AG04450 (cell line): ENCODE data around the gene LIMA1. TPM values are rescaled to one million over a fixed set of nuclear protein-coding genes. Genes with fewer than 3 reads are reported as not detected.
A peak's percentile ranks its signal among the peaks of the same experiment; 100 is the strongest.

Experiments
- CTCF ChIA-PET: fragments of 300-600, 350-600 bp; formaldehyde crosslinking; extraction: SDS; loops from one replicate; lab custom pipeline; 2022; ENCODE audit warnings: antibody characterized with exemption, inconsistent platforms; lab: Charles Lee
- POLR2A ChIA-PET: fragments of 350-600 bp; formaldehyde crosslinking; extraction: SDS; loops from one replicate; lab custom pipeline; 2021; ENCODE audit warnings: antibody characterized with exemption, inconsistent platforms; lab: Yijun Ruan, JAX
- DNase-seq: peaks from one replicate; pipeline ENCODE4 v3.0.0-alpha.2; 2011; ENCODE audit warnings: low read depth, low spot score
- H3K27ac ChIP-seq: one replicate; pipeline ENCODE4 v1.5.1; 2012; ENCODE audit warnings: low read depth, low read length, control low read depth
- H3K27me3 ChIP-seq: one replicate; pipeline ENCODE4 v1.6.0; 2012; ENCODE audit warnings: low read length; ENCODE audit not compliant: control insufficient read depth, insufficient read depth
- H3K4me3 ChIP-seq: 2 replicates; pipeline ENCODE4 v1.5.1; 2011; ENCODE audit warnings: mild to moderate bottlenecking, low read depth, low read length, control low read depth
- H3K9me3 ChIP-seq: 2 replicates; pipeline ENCODE4 v1.5.1; 2012; ENCODE audit warnings: low read length; ENCODE audit not compliant: control insufficient read depth, insufficient read depth
- CTCF ChIP-seq: IDR thresholded peaks from 2 replicates; pipeline ENCODE4 v1.5.1; 2011; ENCODE audit warnings: low read depth, low read length, control low read depth, inconsistent platforms
- polyA plus RNA-seq: library from polyadenylated mRNA; depleted of rRNA; stranded (reverse); fragments of >200 nt; gene quantifications from 2 replicates; pipeline ENCODE4 v1.2.3, GENCODE V29; 2011

Gene LIMA1
- polyA plus RNA-seq, 1 experiment = 218 TPM

- CTCF ChIA-PET = interaction anchor here (3.3 to 4.5 kb wide), 2 partner anchors 8 to 131 kb away, joined by 22 to 34 read pairs; no protein-coding TSS in a partner anchor
- no peaks in the 10 kb centered on the region for H3K9me3 ChIP-seq
- no peak overlapping the region for H3K27ac ChIP-seq
- no peak for TF ChIP-seq CTCF
- no peak for DNase-seq
- POLR2A ChIA-PET = no interaction called here
- no peak overlapping the region for H3K4me3 ChIP-seq
- H3K27me3 ChIP-seq = no peaks in the 10 kb centered on the region
Measured at GRCh38 chr12:50184261-50184660, 99.1 kb downstream of the LIMA1 start.

GRCh38 chr12:50182461-50182860 lies 100.9 kb downstream of the LIMA1 start:
- ChIA-PET CTCF (interaction anchor here (1.0 to 4.5 kb wide), 3 partner anchors 71 to 132 kb away, joined by 3 to 34 read pairs (median 3); partner anchors contain the start of gene COX14), POLR2A (interaction anchor here (1.4 kb wide), 1 partner anchor 15 kb away, joined by 3 read pairs; the partner anchor contains the start of gene CERS5)
- no peak for DNase-seq
- H3K9me3 ChIP-seq = no peaks in the 10 kb centered on the region
- H3K27ac ChIP-seq = no peak overlapping the region
- TF ChIP-seq CTCF = no peak
- no peaks in the 10 kb centered on the region for H3K27me3 ChIP-seq
- no peak overlapping the region for H3K4me3 ChIP-seq

GRCh38 chr12:50181691-50182090 lies 101.6 kb downstream of the LIMA1 start:
- Histone ChIP-seq H3K27me3 (no peaks in the 10 kb centered on the region), H3K4me3 (no peak overlapping the region), H3K9me3 (no peaks in the 10 kb centered on the region), H3K27ac (no peak overlapping the region)
- CTCF ChIA-PET = interaction anchor here (1.1 to 4.5 kb wide), 4 partner anchors 70 to 133 kb away, joined by 3 to 34 read pairs (median 4); partner anchors contain the start of genes COX14 and SMARCD1
- no peak for DNase-seq
- TF ChIP-seq CTCF = no peak
- POLR2A ChIA-PET = no interaction called here

- TF ChIP-seq CTCF = no peak
- CTCF ChIA-PET = interaction anchor here (0.7 to 5.0 kb wide), 34 partner anchors 9 to 209 kb away, joined by 3 to 32 read pairs (median 4); partner anchors contain the start of genes CERS5, COX14, GPD1 and SMARCD1
- no peak overlapping the region for H3K4me3 ChIP-seq
Measured at GRCh38 chr12:50175716-50176026, 107.6 kb downstream of the LIMA1 start.

GRCh38 chr12:50174971-50175715 lies 108.2 kb downstream of the LIMA1 start:
- POLR2A ChIA-PET = interaction anchor here (0.6 to 1.3 kb wide), 2 partner anchors 63 to 100 kb away, joined by 3 read pairs; partner anchors contain the start of gene COX14
- Histone ChIP-seq H3K9me3 (peaks cover 4% of the 10 kb centered on the region), H3K27ac (no peak overlapping the region), H3K4me3 (no peak overlapping the region), H3K27me3 (no peaks in the 10 kb centered on the region)
- CTCF ChIA-PET = interaction anchor here (0.7 to 5.0 kb wide), 29 partner anchors 8 to 208 kb away, joined by 3 to 32 read pairs (median 4); partner anchors contain the start of genes CERS5, COX14, GPD1 and SMARCD1
- peak; percentile 62 for TF ChIP-seq CTCF
- DNase-seq = peak; percentile 67

More at GRCh38 chr12:50175716-50176026, 107.6 kb downstream of the LIMA1 start:
- DNase-seq = no peak
- Histone ChIP-seq H3K27me3 (no peaks in the 10 kb centered on the region), H3K27ac (no peak overlapping the region), H3K9me3 (peaks cover 4% of the 10 kb centered on the region)
- POLR2A ChIA-PET = interaction anchor here (1.3 kb wide), 1 partner anchor 64 kb away, joined by 3 read pairs; the partner anchor contains the start of gene COX14
